H9 (cell line): ENCODE data around the gene BOD1L2. TPM values are rescaled to one million over a fixed set of nuclear protein-coding genes. Genes with fewer than 3 reads are reported as not detected.

ENCODE experiments used
- DNase-seq: peaks from one replicate; pipeline ENCODE4 v3.0.0-alpha.2; 2017
- H2AFZ ChIP-seq: one replicate; pipeline ENCODE4 v1.6.1; 2013; ENCODE audit warnings: mild to moderate bottlenecking, low read length, control low read depth, moderate library complexity
- H2AK5ac ChIP-seq: 2 replicates; pipeline ENCODE4 v1.6.1; 2013; ENCODE audit warnings: low read length, control low read depth, mixed read lengths; ENCODE audit not compliant: insufficient read length
- H2BK120ac ChIP-seq: one replicate; pipeline ENCODE4 v1.6.1; 2013; ENCODE audit warnings: low read depth, mild to moderate bottlenecking, low read length, control low read depth, inconsistent platforms; ENCODE audit not compliant: poor library complexity, severe bottlenecking
- H2BK12ac ChIP-seq: 2 replicates; pipeline ENCODE4 v1.6.1; 2013; ENCODE audit warnings: low read length, control low read depth, mixed read lengths, low read depth; ENCODE audit not compliant: insufficient read length
- H2BK15ac ChIP-seq: 2 replicates; pipeline ENCODE4 v1.6.1; 2013; ENCODE audit warnings: low read depth, low read length, control low read depth
- H2BK20ac ChIP-seq: one replicate; pipeline ENCODE4 v1.6.1; 2013; ENCODE audit warnings: low read depth, mild to moderate bottlenecking, low read length, control low read depth, inconsistent platforms; ENCODE audit not compliant: poor library complexity, severe bottlenecking
- H2BK5ac ChIP-seq: 2 replicates; pipeline ENCODE4 v1.6.1; 2013; ENCODE audit warnings: low read length, control low read depth, mixed read lengths; ENCODE audit not compliant: insufficient read length
- H3K14ac ChIP-seq: 2 replicates; pipeline ENCODE4 v1.6.1; 2013; ENCODE audit warnings: low read length, control low read depth; ENCODE audit not compliant: insufficient read depth
- H3K18ac ChIP-seq: 2 replicates; pipeline ENCODE4 v1.6.1; 2013; ENCODE audit warnings: low read depth, mild to moderate bottlenecking, mixed read lengths, low read length, control low read depth; ENCODE audit not compliant: insufficient read length
- H3K23ac ChIP-seq: 2 replicates; pipeline ENCODE4 v1.6.1; 2013; ENCODE audit warnings: low read length, control low read depth, mixed read lengths, low read depth; ENCODE audit not compliant: insufficient read length
- H3K23me2 ChIP-seq: 2 replicates; pipeline ENCODE4 v1.6.1; 2013; ENCODE audit warnings: low read depth, mild to moderate bottlenecking, mixed read lengths, low read length, control low read depth; ENCODE audit not compliant: insufficient read length, poor library complexity, severe bottlenecking
- H3K27ac ChIP-seq: 2 replicates; pipeline ENCODE4 v1.5.1; 2013; ENCODE audit warnings: low read length, control low read depth, mixed read lengths, low read depth; ENCODE audit not compliant: insufficient read length
- H3K27me3 ChIP-seq: 2 replicates; pipeline ENCODE4 v1.6.1; 2013; ENCODE audit warnings: low read length, control low read depth, inconsistent platforms; ENCODE audit not compliant: insufficient read depth
- H3K4ac ChIP-seq: 2 replicates; pipeline ENCODE4 v1.6.1; 2013; ENCODE audit warnings: low read depth, mild to moderate bottlenecking, control low read depth, inconsistent platforms, low read length, moderate library complexity
- H3K4me1 ChIP-seq: 2 replicates; pipeline ENCODE4 v1.6.1; 2013; ENCODE audit warnings: low read length, control low read depth, inconsistent platforms; ENCODE audit not compliant: insufficient read depth
- H3K4me2 ChIP-seq: 2 replicates; pipeline ENCODE4 v1.6.1; 2013; ENCODE audit warnings: low read length, control low read depth, mixed read lengths; ENCODE audit not compliant: insufficient read length, insufficient read depth
- H3K56ac ChIP-seq: 2 replicates; pipeline ENCODE4 v1.6.1; 2013; ENCODE audit warnings: low read depth, mild to moderate bottlenecking, mixed read lengths, low read length, control low read depth; ENCODE audit not compliant: insufficient read length
- H3K79me1 ChIP-seq: 2 replicates; pipeline ENCODE4 v1.6.1; 2013; ENCODE audit warnings: low read depth, mild to moderate bottlenecking, moderate library complexity, low read length, control low read depth, inconsistent platforms; ENCODE audit not compliant: insufficient read depth, poor library complexity, severe bottlenecking
- H3K79me2 ChIP-seq: 2 replicates; pipeline ENCODE4 v1.6.1; 2013; ENCODE audit warnings: low read length, control low read depth, inconsistent platforms; ENCODE audit not compliant: insufficient read depth
- H3K9ac ChIP-seq: 2 replicates; pipeline ENCODE4 v1.6.1; 2013; ENCODE audit warnings: low read length, control low read depth, mixed read lengths; ENCODE audit not compliant: insufficient read length; ENCODE audit errors: extremely low read depth
- H3K9me3 ChIP-seq: one replicate; pipeline ENCODE4 v1.6.1; 2013; ENCODE audit warnings: low read depth, low read length, inconsistent platforms; ENCODE audit not compliant: control insufficient read depth
- H3T11ph ChIP-seq: one replicate; pipeline ENCODE4 v1.6.1; 2013; ENCODE audit warnings: mild to moderate bottlenecking, low read length, control low read depth, inconsistent platforms
- H4K20me1 ChIP-seq: one replicate; pipeline ENCODE4 v1.6.1; 2013; ENCODE audit not compliant: control insufficient read depth, insufficient read length, insufficient read depth
- H4K5ac ChIP-seq: 2 replicates; pipeline ENCODE4 v1.6.1; 2013; ENCODE audit warnings: low read depth, mild to moderate bottlenecking, mixed read lengths, low read length, control low read depth; ENCODE audit not compliant: insufficient read length
- H4K8ac ChIP-seq: replicated peaks from 2 replicates; pipeline ENCODE4 v1.6.1; 2013; ENCODE audit warnings: low read length, control low read depth, mixed read lengths, low read depth; ENCODE audit not compliant: insufficient read length
- H4K91ac ChIP-seq: 2 replicates; pipeline ENCODE4 v1.6.1; 2013; ENCODE audit warnings: low read depth, mild to moderate bottlenecking, moderate library complexity, mixed read lengths, low read length, control low read depth; ENCODE audit not compliant: insufficient read length
- H3K27ac Mint-ChIP-seq, 3 experiments: 2 replicates in 2 of 3; 3 replicates in 1 of 3; pipeline ENCODE4 v1.8.0; 2020 to 2021; ENCODE audit warnings: mixed read lengths in 3 of 3, mild to moderate bottlenecking in 1 of 3, moderate library complexity in 1 of 3
- H3K27me3 Mint-ChIP-seq: 2 replicates; pipeline ENCODE4 v1.8.0; 2021; ENCODE audit warnings: low read depth, mild to moderate bottlenecking, moderate library complexity, mixed read lengths
- H3K36me3 Mint-ChIP-seq, 3 experiments: 2 replicates in 2 of 3; 3 replicates in 1 of 3; pipeline ENCODE4 v1.8.0; 2020 to 2021; ENCODE audit warnings: low read depth in 3 of 3, mixed read lengths in 3 of 3; ENCODE audit not compliant: insufficient read depth in 1 of 3
- H3K4me1 Mint-ChIP-seq, 2 experiments: 2 replicates each; pipeline ENCODE4 v1.8.0; 2020; ENCODE audit warnings: mixed read lengths in 2 of 2
- H3K4me3 Mint-ChIP-seq, 2 experiments: 2 replicates in 1 of 2; 3 replicates in 1 of 2; pipeline ENCODE4 v1.8.0; 2020 to 2021; ENCODE audit warnings: mild to moderate bottlenecking in 2 of 2, mixed read lengths in 2 of 2, moderate library complexity in 1 of 2
- H3K9me3 Mint-ChIP-seq, 2 experiments: 2 replicates in 1 of 2; 3 replicates in 1 of 2; pipeline ENCODE4 v1.8.0; 2020; ENCODE audit warnings: mild to moderate bottlenecking in 2 of 2, mixed read lengths in 2 of 2, moderate library complexity in 1 of 2
- total RNA-seq: library from RNA; stranded (reverse); gene quantifications from 2 replicates; pipeline ENCODE4 v1.2.1, GENCODE V29; 2021
- TF ChIP-seq, protein P1 (sequence below): fragments of 200-600 bp; sonication (generic); conservative IDR thresholded peaks from 3 replicates; pipeline ENCODE4 v1.8.0; 2021; ENCODE audit warnings: antibody characterized with exemption, mild to moderate bottlenecking

Gene BOD1L2
- total RNA-seq, 1 experiment from 2014 or later: not detected

GRCh38 chr18:57131782-57132181 is 15.1 kb upstream of the BOD1L2 start:
- Histone ChIP-seq H3K27me3 (no peaks in the 10 kb centered on the region), H2BK20ac (no peak overlapping the region), H3K23ac (no peak overlapping the region), H2BK12ac (no peak overlapping the region), H4K5ac (no peak overlapping the region), H4K8ac (no peak overlapping the region), H3K79me1 (no peaks in the 10 kb centered on the region), H3K9me3 (no peaks in the 10 kb centered on the region), H2AFZ (no peak overlapping the region), H3K56ac (no peak overlapping the region), H2AK5ac (no peak overlapping the region), H3K14ac (no peak overlapping the region), H2BK120ac (no peak overlapping the region), H3K9ac (no peak overlapping the region), H3K79me2 (no peaks in the 10 kb centered on the region), H3K23me2 (no peaks in the 10 kb centered on the region), H2BK5ac (no peak overlapping the region), H3K4ac (no peak overlapping the region), H3K27ac (no peak overlapping the region), H3K4me1 (no peaks in the 10 kb centered on the region), H3K18ac (no peak overlapping the region), H4K20me1 (no peaks in the 10 kb centered on the region), H2BK15ac (no peak overlapping the region), H3T11ph (no peak overlapping the region), H3K4me2 (no peak overlapping the region), H4K91ac (no peak overlapping the region)
- TF ChIP-seq, protein P1, sequence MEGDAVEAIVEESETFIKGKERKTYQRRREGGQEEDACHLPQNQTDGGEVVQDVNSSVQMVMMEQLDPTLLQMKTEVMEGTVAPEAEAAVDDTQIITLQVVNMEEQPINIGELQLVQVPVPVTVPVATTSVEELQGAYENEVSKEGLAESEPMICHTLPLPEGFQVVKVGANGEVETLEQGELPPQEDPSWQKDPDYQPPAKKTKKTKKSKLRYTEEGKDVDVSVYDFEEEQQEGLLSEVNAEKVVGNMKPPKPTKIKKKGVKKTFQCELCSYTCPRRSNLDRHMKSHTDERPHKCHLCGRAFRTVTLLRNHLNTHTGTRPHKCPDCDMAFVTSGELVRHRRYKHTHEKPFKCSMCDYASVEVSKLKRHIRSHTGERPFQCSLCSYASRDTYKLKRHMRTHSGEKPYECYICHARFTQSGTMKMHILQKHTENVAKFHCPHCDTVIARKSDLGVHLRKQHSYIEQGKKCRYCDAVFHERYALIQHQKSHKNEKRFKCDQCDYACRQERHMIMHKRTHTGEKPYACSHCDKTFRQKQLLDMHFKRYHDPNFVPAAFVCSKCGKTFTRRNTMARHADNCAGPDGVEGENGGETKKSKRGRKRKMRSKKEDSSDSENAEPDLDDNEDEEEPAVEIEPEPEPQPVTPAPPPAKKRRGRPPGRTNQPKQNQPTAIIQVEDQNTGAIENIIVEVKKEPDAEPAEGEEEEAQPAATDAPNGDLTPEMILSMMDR: no peak
- Mint-ChIP-seq H3K27ac (no peak overlapping the region), H3K4me1 (peaks cover 9 to 20% of the 10 kb centered on the region in 2 experiments), H3K9me3 (no peaks in the 10 kb centered on the region), H3K4me3 (no peak overlapping the region), H3K36me3 (no peaks in the 10 kb centered on the region), H3K27me3 (peaks cover 5% of the 10 kb centered on the region)
- DNase-seq: no peak
